PC-9 (cell line): ENCODE measurements around the gene IRAG1. TPM values are rescaled to one million over a fixed set of nuclear protein-coding genes. Genes with fewer than 3 reads are reported as not detected.

Experiments used
- BruUV-seq: library from RNA; stranded (reverse); fragments of 400-500 nt; replicated peaks from 2 replicates; lab custom pipeline; 2021; lab: Mats Ljungman, UMichigan
- CTCF ChIA-PET: fragments of 300-600 bp; sonication (Branson Sonifier 250); formaldehyde crosslinking; loops from one replicate; lab custom pipeline; 2022; ENCODE audit warnings: antibody characterized with exemption; lab: Charles Lee
- POLR2A ChIA-PET: fragments of 300-600 bp; sonication (Branson Sonifier 250); formaldehyde crosslinking; loops from one replicate; lab custom pipeline; 2022; ENCODE audit warnings: antibody characterized with exemption; ENCODE audit not compliant: unreplicated experiment; lab: Charles Lee
- DNase-seq, 2 experiments: peaks; one replicate each; pipeline versions ENCODE4 v3.0.0 to v3.0.0-alpha.2; 2015 to 2022; ENCODE audit warnings: mixed read lengths in 1 of 2
- H2AFZ ChIP-seq: fragments of 200-600 bp; sonication (generic); 2 replicates; pipeline ENCODE4 v1.8.1; 2017; ENCODE audit warnings: antibody characterized with exemption
- H3F3A ChIP-seq: fragments of 200-600 bp; sonication (generic); 2 replicates; pipeline ENCODE4 v1.8.1; 2017; ENCODE audit warnings: antibody characterized with exemption, mild to moderate bottlenecking, low read depth; ENCODE audit not compliant: insufficient read depth
- H3K27ac ChIP-seq: fragments of 200-600 bp; sonication (generic); 2 replicates; pipeline ENCODE4 v1.6.1; 2016; ENCODE audit warnings: mixed run types
- H3K27me3 ChIP-seq: fragments of 200-600 bp; sonication (generic); 2 replicates; pipeline ENCODE4 v1.6.1; 2016; ENCODE audit warnings: low read depth, mixed run types; ENCODE audit not compliant: insufficient read depth
- H3K36me3 ChIP-seq: fragments of 200-600 bp; sonication (generic); 2 replicates; pipeline ENCODE4 v1.6.1; 2016; ENCODE audit warnings: low read depth, mixed run types
- H3K4me1 ChIP-seq: fragments of 200-600 bp; sonication (generic); replicated peaks from 2 replicates; pipeline ENCODE4 v1.6.1; 2016; ENCODE audit warnings: mixed run types; ENCODE audit not compliant: insufficient read depth
- H3K4me2 ChIP-seq: fragments of 200-600 bp; sonication (generic); 2 replicates; pipeline ENCODE4 v1.6.1; 2017; ENCODE audit warnings: mixed run types
- H3K4me3 ChIP-seq: fragments of 200-600 bp; sonication (generic); 2 replicates; pipeline ENCODE4 v1.6.1; 2016; ENCODE audit warnings: mixed run types
- H3K79me2 ChIP-seq: fragments of 200-600 bp; sonication (generic); 2 replicates; pipeline ENCODE4 v1.6.1; 2017; ENCODE audit warnings: low read depth, mixed run types
- H3K9me2 ChIP-seq: fragments of 200-600 bp; sonication (generic); 2 replicates; pipeline ENCODE4 v1.8.1; 2017; ENCODE audit warnings: mild to moderate bottlenecking; ENCODE audit not compliant: insufficient read depth
- H3K9me3 ChIP-seq: fragments of 200-600 bp; sonication (generic); 2 replicates; pipeline ENCODE4 v1.8.1; 2016; ENCODE audit warnings: low read depth; ENCODE audit not compliant: insufficient read depth
- H4K20me1 ChIP-seq: fragments of 200-600 bp; sonication (generic); 2 replicates; pipeline ENCODE4 v1.8.1; 2017; ENCODE audit not compliant: insufficient read depth
- EZH2 ChIP-seq: fragments of 200-600 bp; sonication (generic); IDR thresholded peaks from 2 replicates; pipeline ENCODE4 v1.8.0; 2017; ENCODE audit warnings: antibody characterized with exemption, low read depth
- intact Hi-C: fragments of 100-400 bp; cut with micrococcal nuclease; formaldehyde crosslinking; loops from one replicate; pipeline ENCODE4 v1.10.0; 2022; ENCODE audit not compliant: unreplicated experiment
- total RNA-seq: library from RNA; stranded (reverse); gene quantifications from 2 replicates; pipeline ENCODE4 v1.2.3, GENCODE V29; 2021
- TF ChIP-seq, protein P1 (sequence below): fragments of 200-600 bp; sonication (generic); conservative IDR thresholded peaks from 2 replicates; pipeline ENCODE4 v1.6.1; 2017; ENCODE audit warnings: mixed run types, antibody characterized with exemption, mild to moderate bottlenecking, moderate library complexity

Gene IRAG1
- total RNA-seq, 1 experiment from 2014 or later = 1.3 TPM

GRCh38 chr11:10697323-10697620 lies 3.7 kb upstream of the IRAG1 start:
- Histone ChIP-seq H3K36me3 (no peaks in the 10 kb centered on the region), H3K4me3 (no peak overlapping the region), H3F3A (peaks cover 8% of the 10 kb centered on the region; the same call in 1 of the 2 replicates), H3K9me3 (peaks cover 4% of the 10 kb centered on the region; the same call in 1 of the 2 replicates), H3K79me2 (no peaks in the 10 kb centered on the region), H3K27me3 (no peaks in the 10 kb centered on the region), H3K4me1 (no peaks in the 10 kb centered on the region), H3K9me2 (no peaks in the 10 kb centered on the region), H4K20me1 (no peaks in the 10 kb centered on the region), H3K4me2 (no peak overlapping the region), H2AFZ (no peak overlapping the region), H3K27ac (no peak overlapping the region)
- ChIA-PET POLR2A (no interaction called here), CTCF (no interaction called here)
- DNase-seq = no peak
- intact Hi-C loops = no loop called here
- BruUV-seq = no TSS peak
- TF ChIP-seq, protein P1, sequence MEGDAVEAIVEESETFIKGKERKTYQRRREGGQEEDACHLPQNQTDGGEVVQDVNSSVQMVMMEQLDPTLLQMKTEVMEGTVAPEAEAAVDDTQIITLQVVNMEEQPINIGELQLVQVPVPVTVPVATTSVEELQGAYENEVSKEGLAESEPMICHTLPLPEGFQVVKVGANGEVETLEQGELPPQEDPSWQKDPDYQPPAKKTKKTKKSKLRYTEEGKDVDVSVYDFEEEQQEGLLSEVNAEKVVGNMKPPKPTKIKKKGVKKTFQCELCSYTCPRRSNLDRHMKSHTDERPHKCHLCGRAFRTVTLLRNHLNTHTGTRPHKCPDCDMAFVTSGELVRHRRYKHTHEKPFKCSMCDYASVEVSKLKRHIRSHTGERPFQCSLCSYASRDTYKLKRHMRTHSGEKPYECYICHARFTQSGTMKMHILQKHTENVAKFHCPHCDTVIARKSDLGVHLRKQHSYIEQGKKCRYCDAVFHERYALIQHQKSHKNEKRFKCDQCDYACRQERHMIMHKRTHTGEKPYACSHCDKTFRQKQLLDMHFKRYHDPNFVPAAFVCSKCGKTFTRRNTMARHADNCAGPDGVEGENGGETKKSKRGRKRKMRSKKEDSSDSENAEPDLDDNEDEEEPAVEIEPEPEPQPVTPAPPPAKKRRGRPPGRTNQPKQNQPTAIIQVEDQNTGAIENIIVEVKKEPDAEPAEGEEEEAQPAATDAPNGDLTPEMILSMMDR = no peak
- TF ChIP-seq EZH2 = no peak

DNA sequence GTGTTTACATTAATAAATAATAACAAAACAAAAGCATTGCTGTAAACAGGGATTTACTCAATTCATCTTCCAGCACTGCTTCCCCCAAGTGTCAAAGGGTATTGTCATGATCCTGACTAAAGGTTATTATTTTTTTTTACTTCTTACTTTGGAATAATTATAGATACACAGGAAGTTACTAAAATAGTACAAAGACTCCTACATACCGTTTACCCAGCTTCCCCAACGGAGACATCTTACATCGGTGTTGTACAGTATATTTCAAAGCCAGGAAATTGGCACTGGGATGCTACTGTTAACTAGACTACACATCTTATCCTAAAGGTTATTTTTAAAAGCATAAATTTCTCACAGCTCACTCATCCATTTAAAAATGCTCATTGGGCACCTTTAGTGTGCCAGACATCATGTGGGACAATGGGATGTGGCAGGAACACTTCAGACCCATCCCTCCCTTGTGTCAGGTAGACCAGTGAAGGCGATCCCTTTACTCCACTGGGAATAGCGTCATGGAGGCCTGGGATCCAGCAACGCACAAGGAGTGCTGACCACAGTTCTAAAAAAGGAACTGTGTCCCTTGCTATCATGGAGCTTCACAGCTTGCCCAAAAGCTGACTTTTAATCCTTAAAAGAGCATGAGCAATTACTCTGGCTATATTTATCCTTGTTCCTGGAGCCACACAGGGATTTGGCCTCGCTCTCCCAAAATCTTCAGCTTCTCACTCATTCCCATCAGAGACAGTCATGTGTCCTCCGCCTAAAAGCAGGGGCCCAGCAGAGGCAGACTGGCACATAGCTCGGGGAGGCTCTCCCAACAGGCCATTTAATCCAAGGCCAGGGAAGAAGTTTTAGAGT lies 3.1 kb upstream of the IRAG1 start:
- ChIA-PET CTCF (no interaction called here), POLR2A (interaction anchor here (0.6 kb wide), 1 partner anchor 23 kb away, joined by 5 read pairs; no protein-coding TSS in a partner anchor)
- TF ChIP-seq EZH2 = no peak
- TF ChIP-seq, protein P1 = no peak
- DNase-seq = no peak
- Histone ChIP-seq H3K4me2 (no peak overlapping the region), H3K4me1 (no peaks in the 10 kb centered on the region), H2AFZ (no peak overlapping the region), H3K9me2 (no peaks in the 10 kb centered on the region), H3K79me2 (no peaks in the 10 kb centered on the region), H3K27me3 (no peaks in the 10 kb centered on the region), H4K20me1 (no peaks in the 10 kb centered on the region), H3K36me3 (no peaks in the 10 kb centered on the region), H3K4me3 (no peak overlapping the region), H3K9me3 (peaks cover 4% of the 10 kb centered on the region; the same call in 1 of the 2 replicates), H3K27ac (no peak overlapping the region), H3F3A (peaks cover 2% of the 10 kb centered on the region; the same call in 1 of the 2 replicates)
- intact Hi-C loops = no loop called here
- no TSS peak for BruUV-seq

DNA sequence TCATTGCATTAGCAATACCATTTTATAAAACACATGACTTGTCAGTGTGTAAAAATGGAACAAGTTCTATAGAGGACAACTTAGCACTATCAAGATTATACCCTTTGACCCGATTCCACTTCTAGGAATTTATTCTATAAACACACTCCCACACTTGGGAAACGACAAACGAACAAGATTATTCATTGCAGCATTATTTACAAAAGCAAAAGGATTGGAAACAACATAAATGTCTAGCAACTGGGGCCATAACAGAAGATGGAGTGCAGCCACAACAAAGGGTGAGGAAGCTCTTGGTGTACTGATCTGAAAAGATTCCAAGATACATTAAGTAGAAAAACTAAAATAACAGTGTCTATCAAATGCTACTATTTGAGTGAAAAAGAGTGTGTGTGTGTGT lies 2.3 kb upstream of the IRAG1 start:
- ChIA-PET CTCF (no interaction called here), POLR2A (interaction anchor here (0.6 kb wide), 1 partner anchor 24 kb away, joined by 5 read pairs; no protein-coding TSS in a partner anchor)
- Histone ChIP-seq H3K27me3 (no peaks in the 10 kb centered on the region), H3K9me2 (no peaks in the 10 kb centered on the region), H3K4me2 (no peak overlapping the region), H3K4me3 (no peak overlapping the region), H2AFZ (no peak overlapping the region), H3K9me3 (peaks cover 4% of the 10 kb centered on the region; the same call in 1 of the 2 replicates), H3K4me1 (no peaks in the 10 kb centered on the region), H3F3A (no peaks in the 10 kb centered on the region), H3K36me3 (no peaks in the 10 kb centered on the region), H4K20me1 (no peaks in the 10 kb centered on the region), H3K79me2 (no peaks in the 10 kb centered on the region), H3K27ac (no peak overlapping the region)
- BruUV-seq = no TSS peak
- TF ChIP-seq, protein P1 = no peak
- TF ChIP-seq EZH2 = no peak
- DNase-seq = no peak
- intact Hi-C loops = no loop called here
